ENCODE data around the gene NECTIN4.
"Not testable (repeated sequence)": the region's sequence is repeated elsewhere in the genome, so short reads cannot be mapped to it uniquely, and the experiment has no call there.

The NECTIN4 gene

GRCh38 chr1:161051219-161051618, 38.1 kb downstream of the NECTIN4 start:
- no peak for DNase-seq

- no peak for DNase-seq
Measured at GRCh38 chr1:161048949-161049722, 40.2 kb downstream of the NECTIN4 start.

- DNase-seq = no peak
Measured at GRCh38 chr1:161047436-161048420, 41.6 kb downstream of the NECTIN4 start.

- DNase-seq = no peak
Measured at GRCh38 chr1:161046605-161047228, 42.6 kb downstream of the NECTIN4 start.

GRCh38 chr1:161045736-161046604, 43.4 kb downstream of the NECTIN4 start, which contains the start of gene USF1:
USF1 (minus strand) TSS chr1:161045977; CDS start chr1:161043275, 2,702 bp downstream.
- DNase-seq = peak; percentile 100

GRCh38 chr1:161044908-161045735, 44.2 kb downstream of the NECTIN4 start:
- DNase-seq = no peak

- no peak for DNase-seq
Measured at GRCh38 chr1:161044535-161044907, 44.8 kb downstream of the NECTIN4 start.

- no peak for DNase-seq
Measured at GRCh38 chr1:161039546-161039945, 49.8 kb downstream of the NECTIN4 start.

- DNase-seq = no peak
Measured at GRCh38 chr1:161039154-161039545, 50.2 kb downstream of the NECTIN4 start.

- peak; percentile 70 for DNase-seq
Measured at GRCh38 chr1:161038523-161039153, 50.7 kb downstream of the NECTIN4 start, which contains the start of gene TSTD1. TSTD1 (minus strand) TSS chr1:161038964; CDS start chr1:161038889, 75 bp downstream.

- DNase-seq = peak; percentile 28
Measured at GRCh38 chr1:161037661-161038522, 51.5 kb downstream of the NECTIN4 start.

- DNase-seq = no peak
Measured at GRCh38 chr1:161033751-161034150, 55.6 kb downstream of the NECTIN4 start.

GRCh38 chr1:161032409-161032808, 56.9 kb downstream of the NECTIN4 start:
- DNase-seq = no peak

GRCh38 chr1:161031874-161032273, 57.5 kb downstream of the NECTIN4 start:
- DNase-seq = no peak

GRCh38 chr1:161029466-161029865, 59.9 kb downstream of the NECTIN4 start:
- DNase-seq = not testable (repeated sequence)

GRCh38 chr1:161026954-161027353, 62.4 kb downstream of the NECTIN4 start:
- DNase-seq = not testable (repeated sequence)

GRCh38 chr1:161022432-161022831, 66.9 kb downstream of the NECTIN4 start:
- not testable (repeated sequence) for DNase-seq

GRCh38 chr1:161021970-161022353, 67.4 kb downstream of the NECTIN4 start:
- no peak for DNase-seq

GRCh38 chr1:161021165-161021969, 68.0 kb downstream of the NECTIN4 start:
- no peak for DNase-seq

All from retina (tissue), 1 donor.